Calu3 (cell line): ENCODE results near the gene DRD2. TPM values are rescaled to one million over a fixed set of nuclear protein-coding genes. Genes with fewer than 3 reads are reported as not detected.

Experiments used
- BruUV-seq: library from RNA; stranded (reverse); fragments of 400-500 nt; replicated peaks from 2 replicates; lab custom pipeline; 2021; lab: Mats Ljungman, UMichigan
- CTCF ChIA-PET: fragments of 300-600 bp; sonication (Branson Sonifier 250); formaldehyde crosslinking; loops from one replicate; lab custom pipeline; 2022; ENCODE audit warnings: antibody characterized with exemption; lab: Charles Lee
- DNase-seq: peaks from one replicate; pipeline ENCODE4 v3.0.0; 2022
- H3K27ac Mint-ChIP-seq: one replicate; pipeline ENCODE4 v1.8.0; 2022; ENCODE audit warnings: mixed read lengths; ENCODE audit not compliant: unreplicated experiment
- H3K27me3 Mint-ChIP-seq: one replicate; pipeline ENCODE4 v1.8.0; 2022; ENCODE audit warnings: mixed read lengths; ENCODE audit not compliant: unreplicated experiment
- H3K36me3 Mint-ChIP-seq: one replicate; pipeline ENCODE4 v1.8.0; 2022; ENCODE audit warnings: mild to moderate bottlenecking, moderate library complexity, mixed read lengths; ENCODE audit not compliant: insufficient read depth, unreplicated experiment
- H3K4me1 Mint-ChIP-seq: one replicate; pipeline ENCODE4 v1.8.0; 2022; ENCODE audit warnings: mild to moderate bottlenecking, low read depth, mixed read lengths; ENCODE audit not compliant: unreplicated experiment
- H3K4me3 Mint-ChIP-seq: one replicate; pipeline ENCODE4 v1.8.0; 2022; ENCODE audit warnings: mild to moderate bottlenecking, low read depth, moderate library complexity, mixed read lengths; ENCODE audit not compliant: unreplicated experiment
- H3K9me3 Mint-ChIP-seq: one replicate; pipeline ENCODE4 v1.8.0; 2022; ENCODE audit warnings: low read depth, mixed read lengths; ENCODE audit not compliant: unreplicated experiment
- CTCF ChIP-seq: fragments of 200-600 bp; IDR thresholded peaks from one replicate; pipeline ENCODE4 v1.8.0; 2022; ENCODE audit warnings: antibody characterized with exemption; ENCODE audit not compliant: unreplicated experiment
- intact Hi-C: fragments of 100-400 bp; cut with micrococcal nuclease; formaldehyde crosslinking; loops from one replicate; pipeline ENCODE4 v1.10.0; 2022; ENCODE audit not compliant: unreplicated experiment
- total RNA-seq: library from RNA; stranded (reverse); gene quantifications from 2 replicates; pipeline ENCODE4 v1.2.3, GENCODE V29; 2022

DRD2 gene
- total RNA-seq, 1 experiment from 2014 or later: 0.45 TPM

- DNase-seq: no peak
- H3K36me3 Mint-ChIP-seq: no peaks in the 10 kb centered on the region
- intact Hi-C loops: loop anchor here (10.0 kb wide), 1 partner anchor 157 kb away; no protein-coding TSS in a partner anchor
- H3K4me1 Mint-ChIP-seq: no peaks in the 10 kb centered on the region
- no TSS peak for BruUV-seq
- TF ChIP-seq CTCF: no peak
- H3K4me3 Mint-ChIP-seq: no peak overlapping the region
- H3K9me3 Mint-ChIP-seq: no peaks in the 10 kb centered on the region
- H3K27ac Mint-ChIP-seq: no peak overlapping the region
- CTCF ChIA-PET: no interaction called here
- no peaks in the 10 kb centered on the region for H3K27me3 Mint-ChIP-seq
Measured at GRCh38 chr11:113377681-113378412, 97.4 kb downstream of the DRD2 start.

DNA sequence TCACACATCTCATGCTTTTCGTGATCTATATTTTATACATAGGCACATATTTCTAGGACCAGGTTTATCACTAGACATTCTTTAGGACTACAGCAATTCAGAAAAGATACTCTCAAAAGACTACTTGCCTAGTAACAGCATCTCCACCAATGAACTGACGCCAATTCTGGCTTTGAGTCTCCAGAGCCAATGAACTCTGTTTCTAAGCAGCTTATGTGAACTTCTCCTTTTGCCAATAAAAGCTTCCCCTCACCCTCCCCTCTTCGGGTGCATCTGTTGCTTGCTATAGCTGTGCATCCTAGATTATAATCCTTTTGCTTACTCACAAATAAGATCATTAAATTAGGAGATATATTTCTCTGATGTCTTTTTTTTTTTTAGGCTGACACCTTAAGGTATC is 99.0 kb downstream of the DRD2 start:
- no TSS peak for BruUV-seq
- no peak overlapping the region for H3K4me3 Mint-ChIP-seq
- no peak for TF ChIP-seq CTCF
- CTCF ChIA-PET: no interaction called here
- no peaks in the 10 kb centered on the region for H3K4me1 Mint-ChIP-seq
- intact Hi-C loops: loop anchor here (10.0 kb wide), 1 partner anchor 159 kb away; no protein-coding TSS in a partner anchor
- H3K27ac Mint-ChIP-seq: no peak overlapping the region
- DNase-seq: no peak
- H3K27me3 Mint-ChIP-seq: no peaks in the 10 kb centered on the region
- no peaks in the 10 kb centered on the region for H3K36me3 Mint-ChIP-seq
- no peaks in the 10 kb centered on the region for H3K9me3 Mint-ChIP-seq

- no peak overlapping the region for H3K4me3 Mint-ChIP-seq
- no peak overlapping the region for H3K27ac Mint-ChIP-seq
- no peaks in the 10 kb centered on the region for H3K36me3 Mint-ChIP-seq
- DNase-seq: no peak
- CTCF ChIA-PET: interaction anchor here (0.7 kb wide), 1 partner anchor 23 kb away, joined by 3 read pairs; no protein-coding TSS in a partner anchor
- TF ChIP-seq CTCF: no peak
- intact Hi-C loops: loop anchor here (10.0 kb wide), 1 partner anchor 159 kb away; no protein-coding TSS in a partner anchor
- H3K4me1 Mint-ChIP-seq: no peaks in the 10 kb centered on the region
- no peaks in the 10 kb centered on the region for H3K9me3 Mint-ChIP-seq
- no peaks in the 10 kb centered on the region for H3K27me3 Mint-ChIP-seq
- no TSS peak for BruUV-seq
Measured at GRCh38 chr11:113375402-113375801, 99.8 kb downstream of the DRD2 start.

- no peaks in the 10 kb centered on the region for H3K27me3 Mint-ChIP-seq
- H3K4me1 Mint-ChIP-seq: no peaks in the 10 kb centered on the region
- H3K27ac Mint-ChIP-seq: no peak overlapping the region
- CTCF ChIA-PET: no interaction called here
- TF ChIP-seq CTCF: no peak
- intact Hi-C loops: loop anchor here (10.0 kb wide), 1 partner anchor 161 kb away; no protein-coding TSS in a partner anchor
- no TSS peak for BruUV-seq
- H3K36me3 Mint-ChIP-seq: no peaks in the 10 kb centered on the region
- H3K9me3 Mint-ChIP-seq: no peaks in the 10 kb centered on the region
- DNase-seq: no peak
- no peak overlapping the region for H3K4me3 Mint-ChIP-seq
Measured at GRCh38 chr11:113373981-113374560, 101.1 kb downstream of the DRD2 start.
